ENCODE results near the gene FAM81B.
A peak's percentile ranks its signal among the peaks of the same experiment; 100 is the strongest.

The FAM81B gene

GRCh38 chr5:95446560-95447221, 55.5 kb downstream of the FAM81B start:
- Histone ChIP-seq H3K9me3 (ENCODE audit: insufficient read depth, low read depth, low read length) (no peaks in the 10 kb centered on the region), H3F3A (ENCODE audit: low read depth) (no peaks in the 10 kb centered on the region), H3K4me1 (ENCODE audit: insufficient read depth, low read length, poor library complexity, severe bottlenecking) (peaks cover 14% of the 10 kb centered on the region), H3K36me3 (ENCODE audit: insufficient read depth, low read length) (no peaks in the 10 kb centered on the region), H4K20me1 (ENCODE audit: insufficient read depth, low read length, poor library complexity, severe bottlenecking) (no peaks in the 10 kb centered on the region), H3K79me2 (ENCODE audit: insufficient read depth, low read length) (no peaks in the 10 kb centered on the region), H3K4me3 (ENCODE audit: low read length, poor library complexity, severe bottlenecking) (no peak overlapping the region), H3K27me3 (ENCODE audit: insufficient read depth, low read length, poor library complexity, severe bottlenecking) (no peaks in the 10 kb centered on the region), H3K4me2 (ENCODE audit: low read depth, low read length, poor library complexity, severe bottlenecking) (peak overlapping the region; percentile 11), H3K9ac (ENCODE audit: low read depth, low read length, poor library complexity, severe bottlenecking) (no peak overlapping the region), H3K9me2 (replicated peaks; ENCODE audit: low read depth, low read length) (no peaks in the 10 kb centered on the region), H2AFZ (ENCODE audit: low read length) (no peak overlapping the region)
- TF ChIP-seq EZH2phosphoT487 (IDR thresholded peaks at IDR 0.05; ENCODE audit: borderline replicate concordance) (no peak), CTCF (conservative IDR thresholded peaks at IDR 0.05; ENCODE audit: low read length) (no peak)

GRCh38 chr5:95447961-95448360, 56.8 kb downstream of the FAM81B start:
- no peaks in the 10 kb centered on the region for H3K36me3 ChIP-seq (ENCODE audit: insufficient read depth, low read length)
- no peaks in the 10 kb centered on the region for H3K79me2 ChIP-seq (ENCODE audit: insufficient read depth, low read length)
- no peak overlapping the region for H3K4me2 ChIP-seq (ENCODE audit: low read depth, low read length, poor library complexity, severe bottlenecking)
- no peak overlapping the region for H3K4me3 ChIP-seq (ENCODE audit: low read length, poor library complexity, severe bottlenecking)
- no peaks in the 10 kb centered on the region for H3K9me3 ChIP-seq (ENCODE audit: insufficient read depth, low read depth, low read length)
- no peaks in the 10 kb centered on the region for H3F3A ChIP-seq (ENCODE audit: low read depth)
- H3K9ac ChIP-seq (ENCODE audit: low read depth, low read length, poor library complexity, severe bottlenecking), result no peak overlapping the region
- H4K20me1 ChIP-seq (ENCODE audit: insufficient read depth, low read length, poor library complexity, severe bottlenecking), result no peaks in the 10 kb centered on the region
- H3K9me2 ChIP-seq (replicated peaks; ENCODE audit: low read depth, low read length), result no peaks in the 10 kb centered on the region
- H3K27me3 ChIP-seq (ENCODE audit: insufficient read depth, low read length, poor library complexity, severe bottlenecking), result no peaks in the 10 kb centered on the region
- H3K4me1 ChIP-seq (ENCODE audit: insufficient read depth, low read length, poor library complexity, severe bottlenecking), result peaks cover 14% of the 10 kb centered on the region
- no peak overlapping the region for H2AFZ ChIP-seq (ENCODE audit: low read length)
- TF ChIP-seq CTCF (conservative IDR thresholded peaks at IDR 0.05; ENCODE audit: low read length) (no peak), EZH2phosphoT487 (IDR thresholded peaks at IDR 0.05; ENCODE audit: borderline replicate concordance) (no peak)

- H3K9me3 ChIP-seq (ENCODE audit: insufficient read depth, low read depth, low read length), result no peaks in the 10 kb centered on the region
- H3K4me3 ChIP-seq (ENCODE audit: low read length, poor library complexity, severe bottlenecking), result no peak overlapping the region
- H3K4me2 ChIP-seq (ENCODE audit: low read depth, low read length, poor library complexity, severe bottlenecking), result no peak overlapping the region
- no peaks in the 10 kb centered on the region for H4K20me1 ChIP-seq (ENCODE audit: insufficient read depth, low read length, poor library complexity, severe bottlenecking)
- no peak overlapping the region for H3K9ac ChIP-seq (ENCODE audit: low read depth, low read length, poor library complexity, severe bottlenecking)
- H3K4me1 ChIP-seq (ENCODE audit: insufficient read depth, low read length, poor library complexity, severe bottlenecking), result peaks cover 14% of the 10 kb centered on the region
- H3K79me2 ChIP-seq (ENCODE audit: insufficient read depth, low read length), result no peaks in the 10 kb centered on the region
- H3F3A ChIP-seq (ENCODE audit: low read depth), result no peaks in the 10 kb centered on the region
- no peak for TF ChIP-seq EZH2phosphoT487 (IDR thresholded peaks at IDR 0.05; ENCODE audit: borderline replicate concordance)
- TF ChIP-seq CTCF (conservative IDR thresholded peaks at IDR 0.05; ENCODE audit: low read length), result no peak
- no peaks in the 10 kb centered on the region for H3K27me3 ChIP-seq (ENCODE audit: insufficient read depth, low read length, poor library complexity, severe bottlenecking)
- no peak overlapping the region for H2AFZ ChIP-seq (ENCODE audit: low read length)
- H3K9me2 ChIP-seq (replicated peaks; ENCODE audit: low read depth, low read length), result no peaks in the 10 kb centered on the region
- H3K36me3 ChIP-seq (ENCODE audit: insufficient read depth, low read length), result no peaks in the 10 kb centered on the region
Measured at GRCh38 chr5:95448789-95449188, 57.6 kb downstream of the FAM81B start.
